Limb (tissue), 2 donors: ENCODE measurements around the gene BANF2.

Experiments
- DNase-seq, 2 donors: peaks; one replicate each; pipeline ENCODE4 v3.0.0-alpha.2; 2016; ENCODE audit errors: extremely low spot score in 2 of 2

The BANF2 gene

DNA sequence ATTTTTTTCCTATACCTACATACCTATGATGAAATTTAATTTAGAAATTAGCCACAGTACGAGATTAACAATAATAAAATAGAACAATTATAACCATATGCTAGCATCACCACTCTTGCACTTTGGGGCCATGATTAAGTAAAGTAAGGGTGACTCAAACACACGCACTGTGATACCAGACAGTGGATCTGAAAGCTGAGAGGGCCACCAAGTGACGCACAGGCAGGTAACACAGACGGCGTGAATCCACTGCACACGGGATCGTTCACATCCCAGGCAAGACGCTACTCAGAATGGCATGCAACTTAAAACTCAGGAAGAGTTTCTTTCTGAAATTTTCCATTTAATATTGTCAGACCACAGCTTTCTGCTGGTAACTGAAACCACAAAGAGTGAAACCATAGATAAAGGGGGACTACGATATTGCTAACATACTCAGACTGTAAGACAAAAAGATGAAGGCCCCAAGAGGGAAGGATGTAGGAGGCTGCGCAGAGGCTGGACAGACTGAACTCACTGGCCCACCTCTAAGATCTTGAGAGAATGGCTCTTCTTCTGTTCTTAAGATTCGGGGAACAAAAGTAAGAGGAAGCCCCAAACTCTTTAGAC, 35.6 kb upstream of the BANF2 start:
- no peak for DNase-seq

DNA sequence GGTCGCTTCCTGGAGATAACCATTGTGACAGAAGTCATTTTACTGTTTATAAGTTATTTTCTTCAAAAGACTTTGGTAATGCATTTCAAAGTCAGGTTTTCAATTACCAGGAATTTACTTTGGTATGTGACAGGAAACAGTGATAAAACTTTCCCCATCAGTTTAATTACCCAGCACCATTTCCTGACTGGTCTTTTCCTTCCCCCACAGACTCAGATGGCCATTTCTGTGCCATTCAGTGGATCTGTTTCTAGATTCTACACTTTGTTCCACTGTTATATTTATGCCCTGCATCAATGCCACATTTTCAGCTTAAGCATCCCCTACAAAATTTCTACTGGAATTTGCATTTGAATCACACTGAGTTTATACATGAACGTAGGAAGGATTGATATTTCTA, 34.0 kb upstream of the BANF2 start:
- DNase-seq = no peak

DNA sequence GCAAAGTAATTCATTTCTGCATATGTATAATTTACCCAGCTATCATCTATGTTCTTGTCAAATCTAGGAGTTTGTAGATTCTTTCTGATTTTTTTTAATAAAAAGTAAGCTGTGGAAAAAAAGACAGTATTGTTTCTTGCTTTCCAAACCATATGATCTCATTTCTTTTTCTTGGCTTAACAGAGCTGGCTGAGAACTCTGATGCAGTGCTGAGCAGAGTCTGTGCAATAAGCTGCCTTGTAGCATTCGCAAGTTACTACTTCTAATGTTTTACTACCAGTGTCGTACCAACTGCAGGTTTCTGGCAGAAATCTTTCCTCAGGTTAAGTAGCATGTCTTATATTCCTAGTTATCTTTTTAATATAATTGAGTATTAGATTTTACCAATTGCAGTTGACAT, 33.3 kb upstream of the BANF2 start:
- DNase-seq = no peak

DNA sequence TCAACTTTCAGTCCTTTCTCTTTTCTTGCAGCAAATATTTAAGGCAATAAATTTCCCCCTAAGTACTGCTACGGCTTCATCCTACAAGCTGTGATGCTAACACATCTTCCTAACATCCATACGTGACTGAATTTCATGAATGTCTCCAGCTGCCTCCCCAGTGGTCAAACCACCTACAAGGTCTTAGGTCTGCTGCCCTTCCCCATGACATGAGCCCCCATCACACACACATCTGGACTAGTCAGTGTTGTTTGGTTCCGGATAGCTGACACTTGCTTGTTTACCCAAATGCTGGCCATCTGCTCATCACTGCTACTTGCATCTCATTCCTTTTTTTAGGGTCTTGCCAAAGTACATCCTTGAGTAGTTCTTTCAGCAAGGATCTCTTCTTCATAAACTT, 32.3 kb upstream of the BANF2 start:
- DNase-seq = no peak

DNA sequence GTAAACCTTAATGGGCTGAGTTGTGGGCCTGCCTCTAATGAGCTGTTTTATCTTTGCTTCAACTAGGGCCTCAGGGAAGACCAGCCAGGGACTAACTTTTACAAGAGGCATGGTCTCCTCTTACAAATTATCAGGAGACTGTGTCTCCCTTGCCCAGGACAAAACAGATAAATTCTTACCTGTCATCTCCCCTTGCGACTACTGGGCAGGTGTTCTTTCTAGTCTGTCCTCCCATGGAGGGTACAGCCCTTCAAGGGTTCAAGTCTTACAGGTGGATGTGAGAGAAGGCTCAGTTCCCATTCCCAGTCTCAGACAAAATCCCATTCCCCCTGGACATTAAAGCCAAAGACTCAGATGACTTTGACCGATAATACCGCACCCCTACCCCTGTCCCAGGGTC, 31.3 kb upstream of the BANF2 start:
- no peak for DNase-seq

DNA sequence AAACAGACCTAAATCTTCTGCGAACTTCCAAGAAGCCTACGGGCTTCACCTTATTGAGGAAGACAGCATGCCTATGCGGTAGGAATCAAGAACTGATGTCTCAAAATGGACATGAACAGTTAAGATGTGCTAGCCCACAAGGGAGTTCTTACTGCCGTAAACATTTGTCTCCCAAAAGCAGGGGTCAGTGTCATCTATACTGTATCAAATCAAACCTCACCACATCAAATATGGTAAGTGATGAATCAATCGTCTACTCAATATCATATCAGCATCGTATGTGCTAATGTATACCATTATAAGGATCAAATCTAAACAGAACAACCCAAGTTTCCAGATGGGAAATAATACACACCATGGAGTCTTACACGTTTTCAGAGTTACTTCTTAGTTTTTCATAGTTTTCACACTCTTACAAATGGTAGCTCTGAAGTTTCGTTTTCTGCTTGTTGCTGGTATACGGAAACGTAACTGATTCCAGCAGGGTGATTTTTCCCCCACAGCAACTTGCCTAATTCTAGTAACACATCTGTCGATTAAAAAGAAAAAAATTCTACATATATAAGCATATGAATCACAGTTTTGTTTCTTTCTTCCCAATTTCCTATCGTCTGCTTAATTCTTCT, 30.3 kb upstream of the BANF2 start:
- no peak for DNase-seq

DNA sequence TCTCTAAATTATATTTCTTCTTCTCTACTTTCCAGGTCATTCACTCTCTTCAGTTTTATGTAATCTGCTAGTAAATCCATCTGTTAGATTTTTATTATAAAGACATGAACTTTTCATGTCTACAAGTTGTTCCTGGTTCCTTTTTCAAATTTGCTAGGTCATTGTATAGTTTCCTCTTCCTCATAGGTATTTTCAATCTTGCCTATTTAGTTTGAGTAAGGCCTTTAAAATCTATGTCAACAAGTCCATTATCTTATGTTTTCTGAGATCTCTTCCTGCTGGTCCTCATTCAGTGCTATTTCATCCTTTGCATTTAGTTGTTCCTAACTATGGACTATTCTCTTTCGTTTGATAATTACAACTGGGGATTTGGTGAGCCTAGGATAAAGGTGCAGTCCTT, 28.8 kb upstream of the BANF2 start:
- DNase-seq = no peak

DNA sequence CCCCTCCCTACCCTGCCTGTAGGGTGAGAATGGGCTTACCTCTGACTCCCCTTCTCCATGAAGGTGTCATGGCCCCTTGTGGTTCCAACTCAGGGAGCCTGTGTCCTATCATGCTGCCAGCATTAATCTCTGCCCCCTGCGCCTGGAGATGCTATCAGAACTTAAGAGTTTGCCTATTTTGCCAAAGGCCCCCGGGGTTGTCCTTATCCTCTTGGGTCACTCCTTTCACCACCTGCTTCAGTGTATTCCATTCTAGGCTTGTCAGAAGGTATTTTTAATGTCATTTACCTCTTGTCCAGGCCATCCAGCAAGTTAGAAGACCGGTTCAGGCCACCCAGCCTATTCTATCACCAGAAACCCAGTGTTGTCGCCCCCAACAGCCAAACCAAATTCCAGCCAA, 28.2 kb upstream of the BANF2 start:
- DNase-seq = no peak

DNA sequence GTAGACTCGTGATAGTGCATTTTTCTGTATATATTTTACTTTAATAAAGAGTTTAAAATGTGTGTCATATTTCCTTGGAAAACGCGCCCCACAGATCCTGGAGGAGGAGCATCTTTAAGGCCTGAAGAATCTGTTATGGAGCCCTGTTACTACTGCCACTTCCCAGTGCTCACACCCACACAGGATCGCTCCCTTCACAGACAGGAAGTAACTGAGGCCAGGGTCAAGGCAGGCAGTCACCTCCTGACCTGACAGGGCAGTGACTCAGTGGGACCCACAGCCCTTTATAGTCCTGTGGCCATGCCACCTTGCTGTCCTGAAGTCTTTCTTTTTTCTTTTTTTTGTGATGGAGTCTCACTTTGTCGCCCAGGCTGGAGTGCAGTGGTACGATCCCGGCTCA, 26.7 kb upstream of the BANF2 start:
- DNase-seq = no peak

DNA sequence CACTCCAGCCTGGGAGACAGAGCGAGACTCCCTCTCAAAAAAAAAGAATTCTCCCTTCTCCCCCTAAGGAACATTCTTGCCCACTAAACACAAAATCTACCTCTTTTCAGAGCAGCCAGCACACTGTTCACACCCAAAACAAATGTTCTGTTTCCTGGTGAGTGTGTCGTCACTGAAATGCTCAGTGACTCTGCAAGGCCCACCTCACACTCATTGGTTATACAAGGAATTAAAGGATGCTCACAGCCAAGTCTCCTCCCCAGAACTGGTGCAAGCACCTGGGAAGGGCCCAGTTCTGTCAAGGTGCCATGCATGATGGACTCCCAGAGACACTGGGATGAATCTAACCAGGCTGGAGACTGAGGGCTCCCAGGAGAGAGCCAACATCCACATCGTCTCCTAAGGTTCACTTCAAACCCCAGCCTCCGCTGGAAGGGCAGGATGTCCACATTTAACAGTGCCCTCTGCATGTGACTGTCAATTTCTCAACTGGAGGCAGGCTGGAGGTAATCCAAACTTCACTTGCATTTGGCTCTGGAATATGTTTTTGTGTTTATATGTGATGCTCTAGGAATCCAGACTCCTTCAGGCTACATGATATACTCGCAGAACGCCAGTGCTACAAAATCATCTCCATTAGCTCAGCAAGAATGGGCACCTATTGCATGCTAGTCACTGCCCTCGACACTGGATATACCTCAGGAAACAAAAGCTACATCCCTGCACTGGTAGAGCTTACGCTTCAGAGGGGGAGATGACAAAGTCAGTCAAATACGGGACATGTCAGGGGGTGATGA, 24.8 kb upstream of the BANF2 start:
- no peak for DNase-seq

DNA sequence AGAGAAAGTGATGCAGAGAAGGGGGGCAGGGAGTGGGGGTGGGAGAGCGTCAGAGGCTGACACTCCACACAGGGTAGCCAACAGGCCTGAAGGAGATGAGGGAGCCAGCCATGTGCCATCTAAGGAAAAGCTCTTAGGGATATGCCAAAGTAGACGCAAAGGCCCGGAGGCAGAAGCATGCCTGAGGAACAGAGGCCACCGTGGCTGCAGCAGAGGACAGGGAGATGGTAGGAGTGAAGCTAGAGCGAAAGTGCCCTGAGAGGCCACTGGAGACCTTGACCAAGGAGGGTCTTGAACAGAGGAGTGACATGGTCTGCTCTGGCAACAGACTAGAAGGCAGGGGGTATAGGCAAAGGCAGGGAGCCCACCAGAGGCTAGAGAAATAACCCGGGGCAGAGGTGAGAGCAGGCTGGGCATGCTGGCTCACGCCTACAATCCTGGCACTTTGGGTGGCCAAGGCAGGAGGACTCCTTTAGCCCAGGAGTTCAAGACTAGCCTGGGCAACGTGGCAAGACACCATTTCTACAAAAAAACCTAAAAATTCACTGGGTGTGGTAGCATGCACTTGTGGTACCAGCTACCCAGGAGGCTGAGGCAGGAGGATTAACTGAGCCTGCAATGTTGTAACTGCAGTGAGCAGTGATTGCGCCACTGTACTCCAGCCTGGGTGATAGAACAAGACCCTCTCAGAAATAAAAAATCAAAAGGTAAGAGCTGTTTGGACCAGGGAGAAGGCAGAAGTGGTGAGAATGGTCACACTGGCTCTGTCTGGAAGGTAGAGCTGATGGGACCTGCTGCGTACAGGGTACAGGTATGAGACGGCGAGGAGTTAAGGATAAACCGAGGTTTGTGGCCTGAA, 24.0 kb upstream of the BANF2 start:
- DNase-seq = no peak

DNA sequence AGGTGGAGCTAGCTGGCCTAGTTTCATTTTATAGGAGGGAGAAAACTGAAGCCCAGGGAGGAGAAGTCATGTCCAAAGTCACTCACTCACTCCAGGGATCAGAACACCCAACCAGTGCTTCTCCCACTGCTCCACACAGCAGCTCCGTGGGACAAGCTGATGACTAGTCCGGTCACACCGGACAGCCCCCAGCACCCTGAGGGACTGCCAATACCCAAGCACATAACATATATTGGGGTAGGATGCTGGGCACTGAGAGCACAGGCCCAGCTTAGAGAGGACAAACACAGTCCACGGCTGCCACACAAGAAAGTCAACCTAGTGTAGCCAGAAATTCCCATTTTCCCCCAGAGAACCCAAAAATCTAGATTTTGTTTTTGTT, 23.4 kb upstream of the BANF2 start:
- no peak for DNase-seq

DNA sequence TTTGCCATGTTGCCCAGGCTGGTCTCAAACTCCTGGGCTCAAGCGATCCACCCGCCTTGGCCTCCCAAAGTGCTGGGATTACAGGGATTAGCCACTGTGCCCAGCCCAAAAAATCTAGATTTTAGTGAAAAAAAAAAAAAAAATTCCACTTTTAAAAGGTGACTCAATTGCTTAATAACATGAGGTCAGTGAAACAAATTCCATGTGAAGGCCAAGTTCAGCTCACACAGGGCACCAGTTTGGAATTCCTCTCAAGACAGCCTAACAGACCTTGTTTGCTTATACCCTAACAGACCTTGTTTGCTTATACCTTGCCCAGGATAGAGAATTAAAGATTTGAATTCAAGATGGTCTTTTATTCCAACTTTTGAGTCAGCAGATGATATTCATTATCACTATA, 22.8 kb upstream of the BANF2 start:
- no peak for DNase-seq

DNA sequence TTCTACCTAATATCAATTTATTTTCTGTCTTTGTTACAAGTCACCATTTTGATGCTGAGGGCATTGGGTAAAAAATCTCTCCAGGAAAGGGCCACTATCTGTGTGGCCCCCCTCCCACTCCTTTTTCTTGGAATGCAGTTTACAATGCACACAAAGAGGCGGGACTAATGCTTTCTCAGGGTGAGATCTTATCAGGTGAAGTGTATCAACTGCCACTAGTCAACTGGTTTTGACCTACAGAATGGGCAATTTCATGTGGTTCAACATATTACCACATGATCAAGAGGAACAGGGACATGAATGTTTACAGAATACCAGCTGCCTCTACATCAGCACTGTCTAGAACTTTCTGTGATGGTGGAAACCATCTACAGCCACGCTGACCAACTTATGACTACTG, 21.5 kb upstream of the BANF2 start:
- DNase-seq = no peak

DNA sequence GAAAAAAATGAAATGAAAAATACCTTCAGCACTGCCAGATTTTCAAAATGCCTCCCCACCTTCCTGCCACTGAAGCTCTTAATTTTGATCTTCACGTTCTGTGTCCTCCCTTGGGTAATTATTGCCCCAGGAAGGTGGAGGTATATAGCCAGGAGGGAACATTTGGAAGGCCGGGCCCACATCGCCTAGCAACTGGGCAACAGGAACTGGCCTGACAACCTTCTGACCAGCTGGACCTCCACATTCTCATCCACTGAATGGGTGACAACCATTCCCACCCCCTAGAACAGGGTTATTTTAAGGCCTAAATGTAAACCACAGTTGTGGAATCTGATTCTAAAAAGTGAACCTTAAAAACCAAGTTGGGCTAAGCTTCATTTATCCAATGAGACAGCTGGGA, 20.9 kb upstream of the BANF2 start:
- no peak for DNase-seq

DNA sequence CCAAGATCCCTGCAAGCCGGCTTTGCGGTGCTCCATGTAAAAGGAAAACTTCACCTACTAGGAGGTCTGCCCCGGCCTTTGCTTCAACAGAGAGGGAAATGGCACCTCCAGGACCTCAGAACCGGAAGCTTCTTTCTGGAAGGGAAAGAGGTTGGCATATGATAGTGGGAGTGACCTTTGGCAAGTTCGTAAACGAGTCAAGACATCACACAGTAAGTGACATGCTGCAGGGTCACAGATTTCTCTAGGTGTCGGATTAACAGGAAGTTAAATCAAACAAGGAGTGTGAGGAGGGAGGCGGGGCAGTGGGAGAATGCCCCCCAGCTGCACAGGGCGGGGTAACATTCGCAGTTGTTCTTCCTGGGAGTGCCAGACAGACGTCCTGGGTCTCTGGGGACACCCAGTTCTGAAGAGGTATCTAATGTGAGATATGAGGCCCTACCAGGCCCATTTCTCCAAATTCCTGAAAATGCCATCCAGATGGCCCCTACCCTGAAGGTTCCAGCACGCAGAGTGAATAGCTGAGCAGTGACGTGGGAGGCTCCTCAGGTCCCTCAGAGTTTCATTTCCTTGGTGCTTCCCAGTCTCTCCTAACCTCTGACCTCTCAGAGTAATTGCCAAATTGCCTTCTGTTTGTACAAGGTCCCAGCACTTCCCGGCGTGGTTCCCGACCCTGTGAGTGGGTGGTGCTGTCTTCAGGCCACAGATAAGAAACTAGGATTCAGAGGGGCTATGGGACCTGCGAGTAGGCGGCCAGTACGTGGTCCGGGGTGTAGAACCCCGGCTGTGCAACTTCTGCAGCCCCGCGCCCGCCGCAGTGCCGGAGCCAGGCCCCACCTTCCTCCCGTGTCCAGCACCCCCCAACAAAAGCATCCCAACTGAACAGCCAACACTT, 19.6 kb upstream of the BANF2 start:
- DNase-seq = no peak

DNA sequence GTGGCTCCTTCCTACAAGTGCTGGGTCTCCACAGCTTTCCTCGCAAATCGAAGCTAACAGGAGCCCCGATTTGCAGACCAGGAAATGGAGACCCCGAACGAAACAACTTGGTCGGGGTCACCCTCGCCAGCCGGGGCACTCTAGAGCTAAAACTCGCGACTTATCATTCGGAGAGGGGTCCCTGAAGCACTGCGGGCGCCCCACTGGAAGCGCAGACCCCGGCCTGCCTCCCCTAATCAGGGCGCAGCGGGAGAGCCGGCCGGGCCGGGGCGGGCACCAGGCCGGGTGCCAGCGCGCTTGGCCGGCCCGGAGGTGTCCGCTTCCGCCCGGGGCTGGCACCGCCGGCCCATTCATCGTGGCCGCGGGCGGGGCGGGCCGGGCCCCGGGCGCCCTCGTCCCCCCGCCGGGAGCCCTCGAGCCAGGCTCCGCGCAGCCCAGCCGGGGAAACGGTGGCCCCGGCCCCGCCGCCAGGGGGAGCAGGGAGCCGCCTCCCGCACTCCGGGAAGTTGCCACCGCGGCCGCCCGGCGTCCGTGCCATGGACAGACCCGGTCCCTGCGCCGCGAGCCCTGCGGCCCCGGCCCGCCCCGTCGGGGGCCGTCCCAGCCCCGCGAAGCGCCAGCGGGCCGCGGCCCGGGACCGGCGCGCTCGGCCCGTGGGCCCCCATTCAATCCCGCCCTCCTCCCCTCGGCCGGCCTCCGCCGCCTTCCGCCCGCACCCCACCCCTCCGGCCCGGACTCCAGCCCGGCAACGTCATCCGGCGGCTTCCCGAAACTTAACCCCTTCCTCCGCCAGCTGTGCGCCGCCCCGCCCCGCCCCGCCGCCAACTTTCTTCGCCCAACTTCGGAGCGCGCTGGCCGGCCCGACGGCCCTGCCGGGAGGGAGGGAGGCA, 18.7 kb upstream of the BANF2 start:
- DNase-seq = peak; percentile 65 to 90

DNA sequence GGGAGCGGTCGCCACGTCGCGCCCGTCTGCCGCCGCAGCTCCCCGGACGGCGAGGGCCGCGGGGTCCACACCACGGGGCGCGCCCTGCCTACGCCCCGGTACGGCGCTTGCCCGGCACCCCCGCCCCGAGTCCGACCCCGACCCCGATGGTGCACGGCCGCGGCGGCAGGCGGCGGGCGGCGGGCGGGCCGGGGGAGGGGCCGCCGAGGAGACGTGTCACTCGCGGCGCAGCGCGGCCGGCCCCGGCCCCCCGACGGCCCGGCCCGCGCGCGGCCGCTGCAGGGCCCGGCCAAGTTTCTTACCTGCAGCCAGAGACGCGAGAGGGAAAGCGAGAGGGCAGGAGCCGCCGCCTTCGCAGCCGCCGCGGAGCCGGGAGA, 18.1 kb upstream of the BANF2 start:
- DNase-seq = no peak

DNA sequence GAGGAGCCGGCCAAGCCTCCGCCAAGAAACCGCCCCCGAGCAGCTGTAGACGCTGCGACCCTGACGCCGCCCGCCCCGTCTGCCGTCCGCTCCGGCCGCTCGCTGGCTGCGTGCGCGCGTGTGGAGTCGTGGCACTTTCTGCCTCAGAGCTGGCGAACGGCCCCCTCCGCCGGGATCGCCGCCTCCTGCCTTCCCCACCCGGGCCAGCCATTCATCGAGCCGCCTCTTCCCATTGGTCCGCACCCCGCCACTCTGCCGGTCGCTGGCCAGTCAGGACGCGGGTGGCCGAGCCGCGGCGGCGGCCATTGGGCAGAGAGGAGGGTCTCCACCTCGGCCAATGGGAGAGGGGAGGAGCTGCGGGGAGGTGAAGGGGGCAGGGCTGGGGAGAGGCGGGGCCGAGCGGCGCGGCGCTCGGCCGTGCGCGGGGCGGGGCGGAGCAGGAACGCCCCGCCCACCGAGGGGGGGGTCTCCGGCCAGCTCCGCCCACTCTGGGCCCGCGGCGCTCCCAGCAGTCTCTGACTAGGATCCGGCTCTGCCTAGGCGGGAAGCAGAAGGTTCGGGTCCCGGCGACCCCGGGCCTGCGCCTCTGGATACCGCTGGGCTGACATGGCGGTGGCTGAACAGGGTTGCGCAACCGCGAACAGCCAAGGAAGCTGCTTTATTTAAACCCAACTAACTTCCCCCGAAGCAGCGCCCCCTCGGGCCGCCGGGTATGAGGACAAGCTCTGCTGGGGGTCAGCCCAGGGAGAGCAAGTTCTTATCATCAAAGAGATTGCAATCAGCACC, 17.5 kb upstream of the BANF2 start, which contains the start of gene RRBP1:
RRBP1 (minus strand) TSS at position 140 of the 786 bp plus-strand sequence. CDS start 21,735 bp downstream, outside the sequence.
- DNase-seq = peak; percentile 99
